KOPT-K1 (cell line): Measurements from ENCODE around the gene NCAM1.

Experiments used
- H3K27ac ChIP-seq: fragments of 200-600 bp; sonication (generic); 2 replicates; pipeline ENCODE4 v1.5.1; 2016; ENCODE audit warnings: antibody characterized with exemption, mild to moderate bottlenecking, low read depth, low read length; ENCODE audit not compliant: poor library complexity, severe bottlenecking
- H3K36me3 ChIP-seq: fragments of 200-600 bp; sonication (generic); 2 replicates; pipeline ENCODE4 v1.5.1; 2017; ENCODE audit warnings: antibody characterized with exemption, mild to moderate bottlenecking, low read length, moderate library complexity; ENCODE audit not compliant: insufficient read depth
- H3K9me3 ChIP-seq: fragments of 200-600 bp; sonication (generic); 2 replicates; pipeline ENCODE4 v1.5.1; 2017; ENCODE audit warnings: antibody characterized with exemption, low read length, mild to moderate bottlenecking; ENCODE audit not compliant: insufficient read depth, poor library complexity, severe bottlenecking

NCAM1 gene

GRCh38 chr11:113075586-113076095 lies 114.4 kb downstream of the NCAM1 start:
- no peak overlapping the region for H3K27ac ChIP-seq

GRCh38 chr11:113077379-113077778 lies 116.2 kb downstream of the NCAM1 start:
- no peaks in the 10 kb centered on the region for H3K36me3 ChIP-seq

More at GRCh38 chr11:113075586-113076095, 114.4 kb downstream of the NCAM1 start:
- H3K36me3 ChIP-seq = no peaks in the 10 kb centered on the region
- no peaks in the 10 kb centered on the region for H3K9me3 ChIP-seq

GRCh38 chr11:113082341-113082955 lies 121.2 kb downstream of the NCAM1 start:
- Histone ChIP-seq H3K27ac (no peak overlapping the region), H3K36me3 (no peaks in the 10 kb centered on the region), H3K9me3 (no peaks in the 10 kb centered on the region)

More at GRCh38 chr11:113077379-113077778, 116.2 kb downstream of the NCAM1 start:
- no peaks in the 10 kb centered on the region for H3K9me3 ChIP-seq
- no peak overlapping the region for H3K27ac ChIP-seq

GRCh38 chr11:113083571-113083970 lies 122.4 kb downstream of the NCAM1 start:
- no peak overlapping the region for H3K27ac ChIP-seq

GRCh38 chr11:113084297-113084696 lies 123.1 kb downstream of the NCAM1 start:
- Histone ChIP-seq H3K9me3 (no peaks in the 10 kb centered on the region), H3K27ac (no peak overlapping the region), H3K36me3 (no peaks in the 10 kb centered on the region)

More at GRCh38 chr11:113083571-113083970, 122.4 kb downstream of the NCAM1 start:
- Histone ChIP-seq H3K36me3 (no peaks in the 10 kb centered on the region), H3K9me3 (no peaks in the 10 kb centered on the region)

- Histone ChIP-seq H3K27ac (no peak overlapping the region), H3K9me3 (no peaks in the 10 kb centered on the region), H3K36me3 (no peaks in the 10 kb centered on the region)
Measured at GRCh38 chr11:113085446-113085845, 124.2 kb downstream of the NCAM1 start.

GRCh38 chr11:113087706-113088105 lies 126.5 kb downstream of the NCAM1 start:
- Histone ChIP-seq H3K36me3 (no peaks in the 10 kb centered on the region), H3K9me3 (no peaks in the 10 kb centered on the region), H3K27ac (no peak overlapping the region)

- H3K27ac ChIP-seq = no peak overlapping the region
- no peaks in the 10 kb centered on the region for H3K9me3 ChIP-seq
- no peaks in the 10 kb centered on the region for H3K36me3 ChIP-seq
Measured at GRCh38 chr11:113090716-113091480, 129.7 kb downstream of the NCAM1 start.

GRCh38 chr11:113091481-113091780 lies 130.2 kb downstream of the NCAM1 start:
- Histone ChIP-seq H3K9me3 (no peaks in the 10 kb centered on the region), H3K36me3 (no peaks in the 10 kb centered on the region), H3K27ac (no peak overlapping the region)

GRCh38 chr11:113096648-113097047 lies 135.4 kb downstream of the NCAM1 start:
- H3K27ac ChIP-seq = no peak overlapping the region
- no peaks in the 10 kb centered on the region for H3K9me3 ChIP-seq
- H3K36me3 ChIP-seq = no peaks in the 10 kb centered on the region

GRCh38 chr11:113103932-113104690 lies 142.9 kb downstream of the NCAM1 start:
- Histone ChIP-seq H3K9me3 (no peaks in the 10 kb centered on the region), H3K27ac (no peak overlapping the region)

GRCh38 chr11:113104691-113105251 lies 143.6 kb downstream of the NCAM1 start:
- Histone ChIP-seq H3K36me3 (no peaks in the 10 kb centered on the region), H3K9me3 (no peaks in the 10 kb centered on the region), H3K27ac (no peak overlapping the region)

More at GRCh38 chr11:113103932-113104690, 142.9 kb downstream of the NCAM1 start:
- no peaks in the 10 kb centered on the region for H3K36me3 ChIP-seq

GRCh38 chr11:113105592-113105991 lies 144.4 kb downstream of the NCAM1 start:
- no peak overlapping the region for H3K27ac ChIP-seq
- no peaks in the 10 kb centered on the region for H3K36me3 ChIP-seq
- no peaks in the 10 kb centered on the region for H3K9me3 ChIP-seq

GRCh38 chr11:113106507-113106906 lies 145.3 kb downstream of the NCAM1 start:
- H3K27ac ChIP-seq = no peak overlapping the region
- H3K9me3 ChIP-seq = no peaks in the 10 kb centered on the region
- no peaks in the 10 kb centered on the region for H3K36me3 ChIP-seq

- H3K27ac ChIP-seq = no peak overlapping the region
Measured at GRCh38 chr11:113110046-113110445, 148.8 kb downstream of the NCAM1 start.

More at GRCh38 chr11:113110046-113110445, 148.8 kb downstream of the NCAM1 start:
- no peaks in the 10 kb centered on the region for H3K36me3 ChIP-seq
- no peaks in the 10 kb centered on the region for H3K9me3 ChIP-seq
